HepG2 (cell line): Measurements from ENCODE around the gene RNASE11.

Experiments
- BRCA1 ChIP-seq: sonication (generic); formaldehyde crosslinking; IDR thresholded peaks from 2 replicates; pipeline ENCODE4 v1.4.0; 2020; ENCODE audit warnings: missing genetic modification reagents
- FOXK1 ChIP-seq: sonication (generic); formaldehyde crosslinking; IDR thresholded peaks from 2 replicates; pipeline ENCODE4 v1.4.0; 2020; ENCODE audit warnings: low read depth, missing genetic modification reagents, borderline replicate concordance
- MLX ChIP-seq: IDR thresholded peaks from 2 replicates; pipeline ENCODE4 v1.6.1; 2016
- MXI1 ChIP-seq: IDR thresholded peaks from 3 replicates; pipeline ENCODE4 v1.6.1; 2012; ENCODE audit warnings: low read depth, low read length, inconsistent platforms, borderline replicate concordance
- SIN3A ChIP-seq: IDR thresholded peaks from 2 replicates; pipeline ENCODE4 v1.6.1; 2011; ENCODE audit warnings: low read depth, mild to moderate bottlenecking, control low read depth, low read length, borderline replicate concordance

DNA sequence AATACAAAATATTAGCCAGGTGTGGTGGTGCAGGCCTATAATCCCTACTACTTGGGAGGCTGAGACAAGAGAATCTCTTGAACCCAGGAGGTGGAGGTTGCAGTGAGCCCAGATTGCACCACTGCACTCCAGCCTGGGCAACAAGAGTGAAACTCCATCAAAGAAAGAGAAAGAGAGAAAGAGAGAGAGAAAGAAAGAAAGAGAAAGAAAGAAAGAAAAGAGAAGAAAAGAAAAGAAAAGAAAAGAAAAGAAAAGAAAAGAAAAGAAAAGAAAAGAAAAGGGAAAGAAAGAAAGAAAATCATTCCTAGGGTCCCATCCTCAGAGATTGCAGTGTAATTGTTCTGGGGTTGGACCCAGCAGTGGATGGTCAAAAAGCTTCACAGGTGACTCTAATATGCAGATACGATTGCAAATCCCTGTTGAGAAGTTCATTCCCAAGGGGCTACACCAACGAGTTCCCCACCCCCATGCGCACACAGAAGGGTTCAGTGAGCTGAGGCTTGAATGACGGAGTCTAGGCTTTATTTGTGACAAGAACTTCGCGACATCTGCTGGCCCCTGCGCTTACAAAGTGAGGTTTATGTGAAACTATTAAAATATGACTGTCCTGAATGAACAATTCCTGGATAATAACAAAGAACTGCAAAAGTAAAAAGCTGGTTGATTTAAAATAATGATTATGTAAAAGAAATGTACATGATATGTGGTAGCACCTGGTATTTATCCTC, 20.7 kb upstream of the RNASE11 start:
- TF ChIP-seq SIN3A (no peak), MXI1 (no peak), FOXK1 (no peak), MLX (CRISPR knock-in tag) (no peak), BRCA1 (no peak)
